GM21717 (cell line): ENCODE measurements around the gene PDE3A.
"Not testable (repeated sequence)": the region's sequence is repeated elsewhere in the genome, so short reads cannot be mapped to it uniquely, and the experiment has no call there.

Experiments
- ATAC-seq: cut with Tn5 transposase; IDR thresholded peaks from one replicate; pipeline ENCODE4 v1.9.1; 2021; ENCODE audit warnings: mild to moderate bottlenecking, moderate library complexity; ENCODE audit not compliant: unreplicated experiment

PDE3A gene

DNA sequence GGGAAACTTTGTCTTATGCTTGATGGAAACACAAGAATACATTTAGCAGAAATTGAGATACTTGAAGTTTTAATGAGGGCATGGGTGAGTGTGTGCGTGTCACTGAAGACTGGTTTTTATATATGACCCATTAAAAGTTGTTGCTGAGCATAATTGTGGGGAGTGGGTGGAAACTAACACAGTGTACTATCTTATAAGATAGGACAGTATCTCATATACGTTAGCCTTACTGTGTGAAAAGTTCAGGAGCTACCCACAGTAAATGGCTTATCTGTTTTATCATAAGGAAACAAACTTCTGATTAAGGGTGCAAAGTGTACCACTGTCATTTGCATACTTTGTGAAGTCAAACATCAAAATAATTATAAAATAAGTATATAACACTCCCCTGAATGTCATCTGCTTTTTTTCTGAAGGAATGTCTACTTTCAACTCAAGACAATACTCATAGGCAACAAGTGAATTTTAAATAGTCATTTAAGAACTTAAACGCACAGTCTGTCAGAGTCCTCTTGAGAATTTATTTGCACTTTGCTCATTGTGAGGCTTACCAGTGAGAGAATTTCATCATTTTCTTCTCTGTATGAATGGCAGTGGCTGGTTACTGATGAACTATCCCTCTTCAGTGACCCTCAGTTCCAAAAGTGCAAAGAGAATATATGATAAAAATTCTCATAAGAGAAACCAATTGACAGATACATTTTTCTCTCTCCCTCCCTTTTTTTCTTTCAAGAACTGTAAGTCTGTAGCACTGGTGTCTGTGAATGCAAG, 4.2 kb downstream of the PDE3A start:
- ATAC-seq, result no peak

DNA sequence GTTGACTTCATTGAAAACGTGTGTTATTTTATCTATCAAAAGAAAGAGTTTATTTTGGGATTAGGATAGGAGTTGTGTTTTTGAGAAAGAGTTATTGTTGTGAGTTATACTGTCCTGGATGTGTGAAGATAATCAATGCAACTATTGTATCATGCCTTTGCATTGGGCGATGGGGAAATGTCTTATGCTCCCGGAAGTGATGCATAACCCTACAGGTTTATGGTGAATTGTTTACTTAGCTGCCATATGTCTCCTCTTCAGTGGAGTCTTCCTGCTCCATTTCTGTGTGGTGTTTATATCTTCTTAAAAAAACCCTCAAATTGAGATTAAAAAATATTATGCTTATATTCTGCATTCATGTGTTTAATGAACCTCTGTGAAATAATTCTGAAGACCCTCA, 6.5 kb downstream of the PDE3A start:
- no peak for ATAC-seq

DNA sequence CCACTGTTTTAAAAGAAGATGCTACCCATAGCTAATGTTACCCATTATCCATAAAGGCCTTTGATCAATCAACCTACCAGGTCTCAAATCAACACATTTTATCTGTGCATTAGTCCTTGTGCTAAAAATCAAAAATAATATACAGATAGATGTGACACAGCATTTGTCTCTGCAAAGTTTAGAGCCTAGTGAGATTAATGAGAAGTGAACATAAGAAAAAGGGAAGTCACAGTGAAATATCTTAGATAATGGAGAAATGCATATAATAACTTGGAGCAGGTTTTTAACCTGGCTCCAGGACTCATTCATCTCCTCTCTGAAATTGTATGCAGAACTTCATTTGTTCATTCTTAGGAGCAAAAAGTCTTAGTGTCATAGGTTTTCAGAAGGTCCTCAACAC, 7.2 kb downstream of the PDE3A start:
- no peak for ATAC-seq

DNA sequence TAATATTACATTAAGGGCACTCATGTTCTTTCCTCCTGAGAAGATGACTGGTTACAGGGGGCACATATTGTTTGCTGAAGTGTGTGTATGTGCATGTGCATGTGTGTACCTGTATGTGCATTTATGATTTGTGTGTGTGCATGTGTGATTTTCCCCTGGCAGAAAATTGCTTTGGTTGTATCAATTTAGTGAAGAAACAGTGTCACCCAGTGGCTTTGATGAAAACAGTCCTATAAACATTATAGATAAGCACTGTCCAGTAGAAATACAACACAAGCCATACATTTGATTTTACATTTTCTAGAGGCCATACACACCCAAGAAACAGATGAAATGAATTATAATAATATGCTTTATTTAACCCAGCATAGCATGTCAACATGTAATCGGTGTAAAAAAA, 8.6 kb downstream of the PDE3A start:
- no peak for ATAC-seq

DNA sequence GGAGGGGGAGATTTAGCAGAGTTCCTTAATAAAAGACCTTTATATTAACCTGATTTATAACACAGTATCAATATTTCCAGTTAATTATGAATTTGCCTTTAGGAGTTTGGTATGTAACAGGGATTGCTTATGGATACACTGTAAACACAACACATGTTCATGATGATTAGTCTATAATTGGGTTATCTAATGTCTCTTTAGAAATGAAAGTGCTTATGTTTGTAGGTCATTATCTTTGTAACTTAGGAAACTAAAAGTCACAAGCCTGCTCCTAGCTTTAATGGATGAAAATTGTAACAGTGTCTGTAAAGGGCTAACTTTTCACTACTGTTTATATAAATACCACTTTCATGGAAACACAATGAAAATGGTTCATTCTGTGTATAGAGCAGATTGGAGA, 9.4 kb downstream of the PDE3A start:
- ATAC-seq, result no peak

DNA sequence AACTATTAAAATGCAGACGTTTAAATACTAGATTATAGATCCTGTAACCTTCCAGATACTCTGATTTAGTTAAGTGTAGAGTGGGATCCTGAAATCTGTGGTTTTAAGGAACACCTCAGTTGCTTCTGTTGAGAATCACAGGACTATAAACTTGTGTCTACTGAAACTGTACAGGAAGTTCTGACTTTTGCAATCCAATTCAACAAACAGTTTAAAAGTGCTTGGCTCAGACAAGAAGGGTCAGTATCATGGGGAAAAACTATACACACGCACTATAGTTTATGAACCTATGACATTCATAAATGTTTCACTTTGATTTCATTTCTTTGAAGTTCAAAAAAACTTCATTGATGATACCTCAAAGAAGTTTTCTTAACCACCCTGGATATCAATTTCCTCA, 13.8 kb downstream of the PDE3A start:
- ATAC-seq, result no peak

DNA sequence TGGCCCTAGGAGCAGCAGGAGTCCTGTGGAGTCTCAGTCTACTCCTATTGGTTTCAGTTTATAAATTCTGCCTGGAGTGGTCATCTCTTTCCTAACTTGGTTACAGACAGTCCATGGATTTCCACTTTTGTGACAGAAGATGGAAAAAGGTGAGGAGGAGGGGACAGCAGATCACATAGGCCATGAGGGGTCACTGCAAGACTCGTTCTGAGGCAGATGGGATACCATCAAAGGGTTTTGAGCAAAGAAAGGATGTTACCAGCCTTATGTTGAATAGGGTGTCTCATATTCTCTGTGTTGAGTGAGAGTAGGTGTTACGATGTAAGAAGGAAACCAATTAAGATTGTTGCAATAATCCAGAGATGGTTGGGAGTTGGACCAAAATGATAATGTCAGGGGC, 15.3 kb downstream of the PDE3A start:
- no peak for ATAC-seq

DNA sequence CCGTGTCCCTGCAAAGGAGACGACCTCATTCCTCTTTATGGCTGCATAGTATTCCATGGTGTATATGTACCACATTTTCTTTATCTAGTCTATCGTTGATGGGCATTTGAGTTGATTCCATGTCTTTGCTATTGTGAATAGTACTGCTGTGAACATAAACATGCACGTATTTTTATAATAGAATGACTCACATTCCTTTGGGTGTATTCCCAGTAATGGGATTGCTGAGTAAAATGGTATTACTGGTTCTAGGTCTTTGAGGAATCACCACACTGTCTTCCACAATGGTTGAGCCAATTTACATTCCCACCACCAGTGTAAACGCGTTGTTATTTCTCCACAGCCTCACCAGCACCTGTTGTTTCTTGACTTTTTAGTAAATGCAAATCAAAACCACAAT, 16.5 kb downstream of the PDE3A start:
- ATAC-seq, result not testable (repeated sequence)

DNA sequence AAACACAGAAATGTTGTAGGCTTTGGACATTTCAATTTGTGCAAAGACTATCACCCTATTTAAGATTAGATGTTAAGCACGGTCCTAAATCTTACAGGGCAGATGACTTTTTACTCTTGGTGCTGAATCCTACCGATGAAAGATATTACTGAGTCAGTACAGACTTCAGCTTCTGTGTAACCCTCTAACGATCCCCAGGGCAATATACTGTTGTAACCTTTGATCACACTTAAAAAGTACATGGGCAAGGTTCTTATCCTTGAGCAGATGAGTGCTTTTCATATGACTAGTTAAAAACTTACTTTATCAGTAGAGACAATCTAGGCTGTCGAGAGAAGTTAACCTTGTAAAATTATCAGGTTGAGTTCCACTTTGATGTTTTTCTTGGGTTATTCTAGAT, 22.5 kb downstream of the PDE3A start:
- ATAC-seq, result no peak

DNA sequence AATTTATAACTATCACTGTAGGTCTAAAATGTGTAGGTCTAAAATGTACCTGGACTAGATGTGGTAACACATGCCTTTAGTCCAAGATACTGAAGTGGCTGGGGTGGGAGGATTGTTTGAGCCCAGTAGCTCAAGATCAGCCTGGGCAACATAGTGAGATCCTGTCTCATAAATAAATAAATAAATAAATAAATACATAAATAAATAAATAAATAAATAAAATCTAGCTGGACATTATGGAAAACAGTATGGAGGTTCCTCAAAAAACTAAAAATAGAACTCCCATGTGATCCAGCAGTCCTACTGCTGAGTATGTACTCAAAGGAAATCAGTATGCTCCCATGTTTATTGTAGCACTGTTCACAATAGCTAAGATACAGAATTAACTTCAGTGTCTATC, 24.0 kb downstream of the PDE3A start:
- ATAC-seq, result no peak

DNA sequence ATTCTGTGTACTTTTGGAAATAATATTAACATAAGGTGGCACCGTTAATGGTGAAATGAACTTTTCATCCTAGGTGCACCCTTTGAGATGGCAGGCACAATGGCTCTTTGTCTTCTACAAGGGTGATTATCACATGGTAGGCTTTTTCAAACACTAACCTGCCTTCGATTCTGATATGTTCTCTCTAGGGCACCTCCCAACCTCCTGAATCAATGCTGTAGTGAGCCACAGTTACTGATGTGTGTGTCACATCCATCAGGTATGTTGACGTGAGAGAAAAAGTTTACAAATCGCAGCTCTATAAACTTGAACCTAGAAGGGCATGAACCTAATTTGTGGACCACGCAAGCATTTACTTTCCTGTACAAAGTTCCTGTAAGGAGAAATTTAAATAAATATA, 25.4 kb downstream of the PDE3A start:
- ATAC-seq, result no peak

DNA sequence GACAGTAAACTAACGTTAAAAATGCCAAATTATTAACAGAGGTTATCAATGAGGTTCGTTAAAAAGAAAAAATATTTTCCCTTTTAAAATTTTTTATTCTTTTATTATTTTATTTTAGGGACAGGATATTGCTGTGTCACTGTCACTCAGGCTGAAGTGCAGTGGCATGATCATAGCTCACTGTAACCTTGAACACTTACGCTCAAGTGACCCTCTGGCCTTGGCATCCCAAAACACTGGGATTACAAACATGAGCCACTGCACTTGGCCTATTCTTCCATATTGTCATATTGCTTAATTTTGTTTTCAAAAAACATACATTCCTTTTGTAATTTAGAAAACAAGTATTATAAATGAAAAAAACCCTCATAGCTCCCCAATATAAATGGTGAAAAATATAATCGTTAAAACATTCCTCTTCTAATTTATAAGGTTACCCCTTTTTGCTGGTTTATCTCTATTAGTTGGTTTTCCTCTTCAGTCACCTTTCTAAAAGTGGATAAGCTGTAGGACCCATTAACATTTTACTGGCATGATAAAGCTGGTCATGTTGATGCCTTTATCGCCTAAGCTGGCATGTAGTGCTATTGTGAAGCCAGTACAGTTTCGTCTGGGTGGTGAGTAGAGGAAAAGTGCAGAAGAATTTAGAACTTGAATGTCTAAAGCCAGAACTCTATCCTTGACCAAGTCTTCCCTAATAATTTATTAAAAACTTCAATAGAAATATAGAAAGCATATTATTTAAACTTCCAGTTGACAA, 27.6 kb downstream of the PDE3A start:
- no peak for ATAC-seq

DNA sequence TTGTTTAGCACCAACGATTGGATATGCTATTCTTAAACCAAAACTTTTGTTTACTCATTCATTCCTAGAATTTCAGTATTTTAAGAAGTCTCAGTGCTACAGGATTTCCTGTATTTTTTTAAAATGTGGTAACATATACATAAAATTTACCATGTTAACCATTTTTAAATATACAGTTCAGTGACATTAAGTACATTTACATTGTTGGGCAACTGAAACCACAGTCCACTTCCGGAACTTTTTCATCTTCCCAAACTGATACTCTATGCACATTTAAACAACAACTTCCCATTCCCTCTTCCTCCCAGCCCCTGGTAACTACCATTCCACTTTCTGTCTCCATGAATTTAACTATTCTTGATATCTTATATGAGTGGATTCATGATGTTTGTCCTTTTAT, 30.3 kb downstream of the PDE3A start:
- ATAC-seq, result no peak

DNA sequence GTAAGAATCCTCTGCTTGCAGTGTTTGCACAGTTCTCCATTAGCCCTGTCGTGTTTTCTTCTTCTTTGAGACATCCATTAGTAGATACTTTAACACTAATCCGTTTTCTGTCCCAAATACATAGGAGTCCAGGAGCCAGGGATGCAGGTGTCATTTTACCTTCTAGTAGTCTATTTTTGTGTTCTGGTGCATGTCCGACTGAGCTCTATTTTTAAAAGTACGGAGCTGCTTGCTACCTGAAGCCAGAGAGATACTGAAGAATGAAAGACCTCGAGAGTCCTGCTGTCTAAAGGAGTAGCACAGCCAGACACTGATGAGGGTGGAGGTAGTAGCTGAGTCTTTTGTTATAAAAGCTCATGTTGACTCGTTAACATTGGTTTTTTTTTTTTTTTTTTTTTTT, 31.7 kb downstream of the PDE3A start:
- ATAC-seq, result no peak

DNA sequence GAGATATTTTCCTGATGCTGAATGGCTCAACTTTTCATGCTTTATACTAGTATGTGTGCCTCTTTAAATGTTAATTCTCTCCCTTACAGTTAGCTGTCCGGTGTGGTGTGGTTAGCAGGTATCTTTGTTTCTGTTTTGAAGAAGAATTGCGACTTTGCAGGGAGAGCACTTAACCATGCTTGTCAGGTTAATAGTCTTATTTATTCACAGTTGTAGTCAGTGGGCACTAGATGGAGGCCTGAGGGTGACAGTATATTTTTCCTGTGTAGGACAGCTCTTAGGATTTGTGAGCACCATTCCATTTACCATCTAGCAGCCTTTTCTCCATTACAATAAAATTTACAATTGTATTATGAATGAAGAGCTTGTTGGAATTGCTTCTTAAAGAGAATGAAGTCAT, 34.9 kb downstream of the PDE3A start:
- no peak for ATAC-seq

DNA sequence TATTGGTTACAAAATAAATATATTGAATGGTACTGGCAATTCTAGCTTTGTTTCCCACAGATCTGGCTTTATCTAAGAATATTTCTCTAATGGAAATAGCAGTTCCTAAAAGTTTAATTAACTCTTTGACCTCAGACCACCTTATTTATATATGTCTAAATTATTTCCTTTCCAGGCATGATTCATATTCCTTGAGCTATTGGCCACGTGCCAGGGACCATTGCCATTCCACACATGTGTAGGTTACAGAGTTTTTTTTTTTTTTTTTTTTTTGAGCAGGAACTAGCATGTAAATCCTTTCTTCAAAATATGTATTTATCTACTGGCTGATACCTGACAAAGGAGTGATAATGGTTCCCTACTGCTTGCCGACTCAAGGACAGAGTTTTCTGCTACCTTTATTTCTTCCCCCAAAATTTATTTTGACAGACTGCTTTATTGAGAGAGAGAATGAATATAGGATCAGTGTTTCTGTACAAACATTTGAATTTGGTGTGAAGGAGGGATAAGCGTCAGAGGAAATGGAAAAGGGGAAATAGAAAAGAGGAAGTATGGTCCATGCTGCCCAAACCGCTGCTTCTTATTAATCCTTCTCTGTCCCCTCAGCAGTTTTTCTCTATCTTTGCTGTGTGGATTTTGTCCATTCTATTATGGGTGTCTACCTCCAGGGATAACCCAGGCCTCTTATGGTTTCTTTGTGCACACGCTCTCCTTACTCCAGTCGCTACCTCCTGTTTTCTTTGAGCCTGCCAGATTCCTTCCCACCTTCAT, 36.4 kb downstream of the PDE3A start:
- ATAC-seq, result no peak

DNA sequence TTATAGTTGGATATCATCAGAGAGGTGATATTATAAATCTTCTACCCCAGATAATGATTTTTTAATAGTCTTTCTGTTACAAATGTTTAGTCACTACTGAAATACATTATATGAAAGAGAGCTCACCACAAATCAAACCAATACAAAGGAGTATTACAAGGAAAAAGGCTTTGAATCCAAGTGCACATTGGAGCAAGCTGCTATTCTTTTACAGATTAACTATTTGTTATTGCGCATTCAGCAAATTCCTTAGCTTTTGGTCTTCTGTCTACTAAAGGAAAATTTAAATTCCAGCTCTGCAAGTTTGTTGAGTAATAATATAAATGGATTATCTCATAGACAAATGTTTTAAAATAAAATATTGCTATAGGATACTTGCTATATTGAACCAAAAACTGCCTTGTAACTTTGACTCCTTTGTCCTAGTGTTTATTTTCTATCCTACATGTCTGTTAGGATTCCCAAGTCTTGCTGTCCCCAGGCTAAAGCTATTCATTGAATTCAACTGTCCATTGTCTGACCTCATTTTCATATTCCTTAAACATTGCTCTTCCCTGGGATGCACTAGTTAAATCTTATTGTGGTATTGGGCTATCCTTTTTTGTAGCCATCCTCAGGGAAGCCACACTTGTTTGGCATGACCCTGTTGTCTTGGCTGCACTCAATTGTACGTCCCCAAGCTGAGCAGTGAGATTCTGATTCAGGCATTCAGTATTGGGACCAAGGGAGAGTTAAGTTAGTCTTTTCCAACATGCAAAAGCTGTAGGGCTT, 41.5 kb downstream of the PDE3A start:
- ATAC-seq, result no peak

DNA sequence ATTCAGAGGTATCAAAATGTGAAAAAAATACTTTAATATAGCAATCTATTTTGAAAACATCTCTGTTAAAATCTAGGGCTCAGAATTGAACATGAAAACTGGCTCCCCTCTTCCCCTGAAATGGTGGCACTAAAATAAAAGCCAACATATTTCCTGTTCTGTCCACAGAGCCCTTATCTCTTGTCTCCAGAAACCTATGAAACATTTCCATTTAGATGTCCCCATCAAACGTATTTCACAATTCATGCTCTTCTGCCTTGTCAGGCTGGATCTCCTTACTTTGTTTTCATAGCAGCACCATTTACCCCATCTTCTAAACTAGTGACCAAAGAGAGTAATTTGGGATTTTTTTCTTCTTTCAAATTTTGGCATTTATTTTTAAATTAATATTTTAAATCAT, 42.4 kb downstream of the PDE3A start:
- ATAC-seq, result no peak

DNA sequence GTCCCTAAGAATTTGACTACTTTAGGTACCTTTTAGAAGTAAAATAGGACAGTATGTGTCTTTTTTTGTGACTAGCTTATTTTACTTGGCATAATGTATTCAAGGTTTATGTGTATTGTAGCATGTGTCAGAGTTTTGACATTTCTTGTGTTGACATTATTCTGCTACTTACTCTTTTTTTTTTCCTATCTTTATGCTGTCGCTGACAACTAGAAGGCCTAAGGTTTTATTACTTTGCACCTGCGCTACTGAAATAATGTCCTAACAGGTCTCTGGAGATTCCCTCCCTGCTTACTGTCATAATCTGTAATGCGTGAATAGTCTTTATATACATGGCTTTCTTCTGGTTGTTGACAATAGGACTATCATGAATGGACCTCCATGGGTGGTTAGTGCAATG, 43.0 kb downstream of the PDE3A start:
- no peak for ATAC-seq

DNA sequence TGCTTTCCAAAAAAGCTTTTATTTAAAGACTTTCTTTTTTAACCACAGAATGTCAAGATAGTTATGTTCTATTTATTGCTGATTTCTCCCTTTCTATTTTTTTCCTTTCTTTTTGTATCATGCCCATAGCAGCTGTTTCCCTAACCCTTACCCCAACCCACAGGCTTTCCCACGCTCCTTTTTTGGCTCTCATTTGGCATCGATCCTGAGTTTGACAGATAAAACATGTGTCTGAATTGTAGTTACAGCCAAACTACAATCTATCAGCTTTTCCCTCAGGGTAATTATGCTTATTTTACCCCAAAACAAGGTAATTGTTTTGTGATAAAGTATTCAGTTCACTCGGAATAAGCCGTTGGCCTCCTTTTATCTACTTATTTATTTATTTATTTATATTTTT, 46.7 kb downstream of the PDE3A start:
- ATAC-seq, result no peak

DNA sequence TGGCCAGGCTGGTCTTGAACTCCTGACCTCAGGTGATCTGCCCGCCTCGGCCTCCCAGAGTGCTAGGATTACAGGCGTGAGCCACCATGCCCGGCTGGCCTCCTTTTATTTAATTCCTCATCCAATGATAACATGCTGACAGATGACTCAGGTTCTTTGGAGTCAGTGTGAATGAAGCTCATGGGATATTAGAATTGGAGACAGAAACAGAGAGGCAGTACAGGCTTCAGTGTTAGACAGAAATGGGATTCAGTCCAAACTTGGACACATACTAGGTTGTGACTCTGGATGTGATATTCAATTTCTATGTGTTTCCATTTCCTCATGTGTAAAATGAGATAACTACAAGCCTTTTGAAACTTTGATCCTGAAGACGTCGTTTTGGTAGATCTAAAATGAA, 47.3 kb downstream of the PDE3A start:
- no peak for ATAC-seq
